ENCODE results near the gene KCTD19.

KCTD19 gene

DNA sequence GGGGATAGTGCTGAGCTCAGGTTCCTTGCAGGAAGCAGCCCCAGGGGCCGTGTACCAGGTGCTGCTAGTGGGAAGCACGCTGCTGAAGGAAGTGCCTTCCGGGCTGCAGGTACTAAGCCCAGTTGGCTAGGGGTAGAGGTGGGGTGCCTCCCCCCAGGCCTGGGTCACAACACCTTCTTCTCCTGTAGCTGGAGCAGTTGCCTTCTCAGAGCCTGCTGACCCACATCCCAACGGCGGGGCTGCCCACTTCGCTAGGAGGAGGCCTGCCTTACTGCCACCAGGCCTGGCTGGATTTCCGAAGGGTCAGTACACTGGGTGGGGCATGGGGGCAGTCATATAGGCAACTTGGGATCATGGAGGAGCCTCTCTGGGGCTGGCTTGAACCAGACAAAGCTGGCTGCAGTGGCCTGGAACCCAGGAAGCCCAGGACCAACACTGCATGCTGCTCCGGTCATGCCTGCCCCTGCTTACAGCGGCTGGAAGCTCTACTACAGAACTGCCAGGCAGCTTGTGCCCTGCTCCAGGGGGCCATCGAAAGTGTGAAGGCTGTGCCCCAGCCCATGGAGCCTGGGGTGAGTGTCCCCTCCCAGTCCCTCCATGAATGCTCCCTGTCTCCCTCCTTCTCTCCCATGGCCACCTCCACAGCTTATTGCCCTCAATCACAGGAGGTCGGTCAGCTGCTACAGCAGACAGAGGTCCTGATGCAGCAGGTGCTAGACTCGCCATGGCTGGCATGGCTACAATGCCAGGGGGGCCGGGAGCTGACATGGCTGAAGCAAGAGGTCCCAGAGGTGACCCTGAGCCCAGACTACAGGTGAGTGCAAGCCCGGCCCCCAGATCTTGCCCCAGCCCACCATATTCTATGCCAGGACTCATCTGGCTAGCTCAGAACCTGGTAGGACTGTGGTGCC is 44.8 kb downstream of the KCTD19 start:
- H3K36me3 ChIP-seq (ENCODE audit: control insufficient read depth, insufficient read depth, low read length, severe bottlenecking): peaks cover 15% of the 10 kb centered on the region
- H3K9ac ChIP-seq (ENCODE audit: low read length): no peak overlapping the region
- no peaks in the 10 kb centered on the region for H3K27me3 ChIP-seq (replicated peaks; ENCODE audit: control insufficient read depth, insufficient read depth, low read length)
- H3K4me3 ChIP-seq (ENCODE audit: low read length): no peak overlapping the region
- H3K9me3 ChIP-seq (ENCODE audit: control insufficient read depth, low read length): no peaks in the 10 kb centered on the region
- DNase-seq (ENCODE audit: low read depth): no peak
- H3K4me1 ChIP-seq (ENCODE audit: control insufficient read depth, insufficient read depth, low read length): peaks cover 26% of the 10 kb centered on the region

DNA sequence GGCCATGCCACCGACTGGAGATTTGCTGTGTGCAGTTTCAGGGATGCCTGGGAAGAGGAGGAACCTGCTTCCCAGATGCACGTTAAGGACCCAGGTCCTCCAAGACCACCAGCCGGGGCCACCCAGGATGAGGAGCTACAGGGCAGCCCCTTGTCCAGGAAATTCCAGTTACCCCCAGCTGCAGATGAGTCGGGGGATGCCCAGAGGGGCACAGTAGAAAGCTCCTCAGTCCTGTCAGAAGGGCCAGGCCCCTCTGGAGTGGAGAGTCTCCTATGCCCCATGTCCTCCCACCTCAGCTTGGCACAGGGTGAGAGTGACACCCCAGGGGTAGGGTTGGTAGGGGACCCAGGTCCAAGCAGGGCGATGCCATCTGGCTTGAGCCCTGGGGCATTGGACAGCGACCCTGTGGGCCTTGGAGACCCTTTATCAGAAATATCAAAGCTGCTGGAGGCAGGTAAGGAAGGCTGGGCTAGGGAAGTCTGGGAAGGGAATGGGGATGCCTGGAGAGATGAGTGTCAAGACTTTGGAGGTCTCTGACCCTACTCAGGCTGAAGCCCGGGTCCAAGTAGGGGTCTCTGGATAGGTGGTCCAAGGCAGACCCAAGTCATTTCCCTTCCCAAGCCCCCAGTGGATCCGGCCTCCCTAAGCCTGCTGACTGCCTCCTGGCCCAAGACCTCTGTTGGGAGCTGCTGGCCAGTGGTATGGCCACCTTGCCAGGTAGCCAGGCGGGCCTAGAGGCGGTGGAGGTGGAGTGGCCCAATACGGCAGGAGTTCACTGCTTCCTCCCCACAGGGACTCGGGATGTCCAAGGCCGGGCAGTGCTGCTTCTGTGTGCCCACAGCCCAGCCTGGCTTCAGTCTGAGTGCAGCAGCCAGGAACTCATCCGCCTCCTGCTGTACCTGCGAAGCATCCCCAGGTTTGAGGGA is 46.2 kb downstream of the KCTD19 start:
- Histone ChIP-seq H3K36me3 (ENCODE audit: control insufficient read depth, insufficient read depth, low read length, severe bottlenecking) (peaks cover 18% of the 10 kb centered on the region), H3K9me3 (ENCODE audit: control insufficient read depth, low read length) (no peaks in the 10 kb centered on the region), H3K4me3 (ENCODE audit: low read length) (peak overlapping the region; percentile 67), H3K4me1 (ENCODE audit: control insufficient read depth, insufficient read depth, low read length) (peaks cover 33% of the 10 kb centered on the region), H3K27me3 (replicated peaks; ENCODE audit: control insufficient read depth, insufficient read depth, low read length) (no peaks in the 10 kb centered on the region), H3K9ac (ENCODE audit: low read length) (peak overlapping the region; percentile 40)
- DNase-seq (ENCODE audit: low read depth): no peak

DNA sequence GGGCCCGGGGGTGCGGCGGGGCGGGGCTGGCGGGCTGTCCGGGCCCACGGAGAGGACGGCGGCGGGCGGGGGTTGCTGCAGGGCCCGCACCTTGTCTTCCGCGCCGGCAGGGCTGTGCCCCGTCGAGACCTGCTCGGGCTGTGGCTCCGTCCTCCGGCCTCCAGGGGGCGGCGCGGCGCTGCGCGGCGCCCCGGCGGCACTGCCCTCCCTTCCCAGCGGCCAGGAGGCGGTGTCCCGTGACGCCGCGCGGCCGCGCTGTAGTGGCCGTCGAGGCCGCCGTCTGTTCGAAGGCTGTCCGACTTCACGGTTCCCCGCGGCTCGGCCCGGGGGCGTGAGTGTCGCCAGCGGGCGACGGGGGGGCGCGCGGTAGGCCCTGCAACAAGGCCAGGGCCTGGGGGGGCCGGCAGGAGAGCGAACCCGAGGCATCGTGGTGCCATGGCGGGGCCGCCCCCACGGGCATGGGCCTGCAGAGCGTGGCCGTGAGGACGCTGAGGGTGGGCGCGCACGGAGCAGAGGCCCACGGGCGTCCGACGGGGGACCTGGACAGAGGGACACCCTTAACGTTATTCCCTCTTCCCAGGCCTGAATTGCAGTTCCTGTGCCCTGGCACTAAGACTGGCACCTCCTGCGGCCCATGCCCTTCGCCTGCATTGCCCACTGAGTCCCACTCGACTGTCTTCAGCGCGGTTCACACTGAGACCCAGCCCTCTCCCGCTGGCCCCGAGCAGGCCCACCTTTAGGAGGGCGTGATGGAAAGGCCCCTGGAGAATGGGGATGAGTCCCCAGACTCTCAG is 47.0 kb downstream of the KCTD19 start, which contains the start of gene PLEKHG4:
PLEKHG4 (plus strand) TSS at position 237 of the 794 bp plus-strand sequence; CDS start at position 750, 513 bp downstream.
- Histone ChIP-seq H3K4me1 (ENCODE audit: control insufficient read depth, insufficient read depth, low read length) (peaks cover 33% of the 10 kb centered on the region), H3K4me3 (ENCODE audit: low read length) (peak within 1 kb of the TSS; percentile 85), H3K27me3 (replicated peaks; ENCODE audit: control insufficient read depth, insufficient read depth, low read length) (no peaks in the 10 kb centered on the region), H3K9ac (ENCODE audit: low read length) (peak within 1 kb of the TSS; percentile 91), H3K9me3 (ENCODE audit: control insufficient read depth, low read length) (no peaks in the 10 kb centered on the region), H3K36me3 (ENCODE audit: control insufficient read depth, insufficient read depth, low read length, severe bottlenecking) (peaks cover 19% of the 10 kb centered on the region)
- peak; percentile 77 for DNase-seq (ENCODE audit: low read depth)

DNA sequence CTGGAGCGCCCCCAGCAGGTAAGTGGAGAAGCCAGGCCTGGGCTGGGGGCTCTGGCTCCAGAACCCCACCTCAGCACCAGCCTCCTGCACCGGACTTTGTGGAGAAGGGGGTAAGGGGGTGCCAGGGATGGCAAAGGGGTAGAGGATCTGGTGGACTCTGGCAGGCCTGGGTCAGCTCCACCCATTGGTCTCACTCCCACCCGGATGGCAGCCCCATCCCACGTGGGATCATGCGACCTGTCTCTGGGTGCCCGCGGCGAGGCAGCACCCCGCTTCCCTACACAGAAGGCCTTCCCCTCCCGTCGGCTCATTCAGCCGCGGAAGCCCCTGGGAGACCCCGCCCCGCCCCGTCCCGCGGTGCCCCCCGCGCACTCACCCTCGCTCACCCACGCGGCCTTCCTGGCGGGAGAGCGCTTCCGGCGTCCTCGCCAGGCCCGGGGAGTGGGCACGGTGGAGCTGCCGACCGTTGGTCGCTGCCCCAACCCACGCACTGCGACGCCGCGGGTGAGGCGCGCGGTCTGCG is 47.7 kb downstream of the KCTD19 start:
- Histone ChIP-seq H3K27me3 (replicated peaks; ENCODE audit: control insufficient read depth, insufficient read depth, low read length) (no peaks in the 10 kb centered on the region), H3K9ac (ENCODE audit: low read length) (peak overlapping the region; percentile 91)

DNA sequence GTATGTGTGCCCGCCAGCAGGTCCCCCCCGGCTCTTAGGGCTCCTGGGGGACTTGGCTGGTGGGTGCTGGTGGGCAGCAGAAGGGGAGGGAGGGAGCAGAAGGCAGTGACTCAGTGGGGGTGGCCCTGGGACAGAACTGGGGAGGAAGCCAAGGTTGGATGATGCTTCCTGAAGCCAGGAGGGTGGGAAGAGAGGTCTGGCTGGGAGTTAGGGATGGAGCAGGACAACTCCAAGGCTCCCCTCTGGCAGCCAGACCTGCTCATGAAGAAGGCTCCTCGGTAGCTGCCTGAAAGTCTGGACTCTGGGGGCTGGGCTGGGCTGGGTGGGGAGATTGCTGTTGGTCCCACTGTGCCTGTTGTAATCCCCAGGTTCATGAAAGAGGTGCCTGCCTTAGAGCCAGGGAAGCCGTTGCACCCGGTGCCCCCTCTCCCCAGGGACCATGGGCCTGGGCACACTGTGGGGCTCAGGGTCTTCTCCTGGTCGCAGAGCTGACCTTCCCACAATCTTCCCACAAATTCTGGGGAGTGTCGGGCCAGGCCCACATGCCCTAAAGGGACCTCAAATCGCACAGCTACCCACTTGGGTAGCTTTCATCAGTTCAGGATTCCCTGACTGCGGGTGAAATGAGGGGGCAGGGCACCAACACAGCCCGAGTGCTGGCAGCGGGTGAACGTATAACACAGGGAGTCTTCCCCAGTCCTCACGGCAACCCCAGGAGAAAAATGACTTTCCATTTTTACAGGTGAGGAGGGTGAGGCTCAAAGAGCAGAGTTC is 48.4 kb downstream of the KCTD19 start:
- Histone ChIP-seq H3K4me3 (ENCODE audit: low read length) (peak overlapping the region; percentile 85), H3K9ac (ENCODE audit: low read length) (peak overlapping the region; percentile 91), H3K4me1 (ENCODE audit: control insufficient read depth, insufficient read depth, low read length) (peaks cover 33% of the 10 kb centered on the region), H3K9me3 (ENCODE audit: control insufficient read depth, low read length) (no peaks in the 10 kb centered on the region), H3K27me3 (replicated peaks; ENCODE audit: control insufficient read depth, insufficient read depth, low read length) (no peaks in the 10 kb centered on the region), H3K36me3 (ENCODE audit: control insufficient read depth, insufficient read depth, low read length, severe bottlenecking) (peaks cover 18% of the 10 kb centered on the region)
- DNase-seq (ENCODE audit: low read depth): peak; percentile 67

More for the DNA sequence above, 47.7 kb downstream of the KCTD19 start:
- Histone ChIP-seq H3K9me3 (ENCODE audit: control insufficient read depth, low read length) (no peaks in the 10 kb centered on the region), H3K4me3 (ENCODE audit: low read length) (peak overlapping the region; percentile 85), H3K4me1 (ENCODE audit: control insufficient read depth, insufficient read depth, low read length) (peaks cover 33% of the 10 kb centered on the region), H3K36me3 (ENCODE audit: control insufficient read depth, insufficient read depth, low read length, severe bottlenecking) (peaks cover 19% of the 10 kb centered on the region)
- no peak for DNase-seq (ENCODE audit: low read depth)

DNA sequence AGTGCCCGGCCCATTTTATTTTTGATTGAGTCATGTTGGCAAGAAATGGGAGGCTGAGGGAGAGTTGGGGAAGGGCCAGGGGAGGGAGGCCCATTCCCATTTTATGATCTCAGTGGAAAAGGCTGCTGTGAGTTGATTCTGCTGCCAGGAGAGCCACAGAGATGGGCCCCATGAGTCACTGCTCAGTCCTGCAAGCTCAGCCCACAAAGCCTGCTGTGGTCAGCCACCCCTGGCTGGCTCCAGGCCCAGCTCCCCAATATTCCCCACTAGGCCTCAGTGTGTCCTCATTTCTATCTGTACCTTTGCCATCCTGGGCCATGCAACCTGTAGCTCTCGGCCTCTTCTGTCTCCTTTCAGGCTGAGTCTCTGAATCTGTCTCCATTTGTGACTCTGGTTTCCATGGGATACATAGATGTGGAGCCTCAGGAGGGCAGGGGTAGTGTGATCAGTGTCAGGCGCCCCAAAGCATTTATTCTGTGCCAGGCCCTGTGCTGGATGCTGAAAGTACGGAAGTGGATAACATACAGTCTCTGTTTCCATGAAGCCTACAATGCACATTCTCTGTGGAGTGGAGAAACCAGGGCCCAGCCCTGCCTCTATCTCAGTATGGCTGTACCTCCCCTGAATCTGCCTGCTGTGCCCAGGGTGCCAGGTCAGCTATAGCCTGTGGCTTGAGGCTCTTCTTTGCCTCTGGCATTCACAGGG is 49.1 kb downstream of the KCTD19 start:
- Histone ChIP-seq H3K4me1 (ENCODE audit: control insufficient read depth, insufficient read depth, low read length) (peaks cover 33% of the 10 kb centered on the region), H3K9ac (ENCODE audit: low read length) (peak overlapping the region; percentile 91), H3K9me3 (ENCODE audit: control insufficient read depth, low read length) (no peaks in the 10 kb centered on the region), H3K36me3 (ENCODE audit: control insufficient read depth, insufficient read depth, low read length, severe bottlenecking) (peaks cover 12% of the 10 kb centered on the region), H3K27me3 (replicated peaks; ENCODE audit: control insufficient read depth, insufficient read depth, low read length) (no peaks in the 10 kb centered on the region), H3K4me3 (ENCODE audit: low read length) (peak overlapping the region; percentile 85)
- DNase-seq (ENCODE audit: low read depth): peak; percentile 98

DNA sequence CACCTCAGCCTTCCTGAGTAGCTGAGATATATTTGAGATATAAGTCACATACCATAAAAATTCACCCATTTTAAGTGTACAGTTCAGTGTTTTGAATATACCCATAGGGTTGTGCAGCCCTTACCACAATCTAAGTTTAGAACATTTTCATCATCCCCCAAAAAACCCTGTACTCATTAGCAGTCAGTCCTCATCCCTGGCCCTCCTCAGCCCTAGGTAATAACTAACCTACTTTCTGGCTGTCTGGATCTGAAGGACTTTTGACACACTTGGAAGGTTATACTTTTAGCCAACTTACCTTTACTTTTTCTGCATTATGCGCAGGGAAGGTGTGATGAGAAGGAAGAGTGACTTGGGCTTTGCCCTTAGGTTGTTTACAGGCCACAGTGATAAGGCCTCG is 51.2 kb downstream of the KCTD19 start:
- Histone ChIP-seq H3K36me3 (ENCODE audit: control insufficient read depth, insufficient read depth, low read length, severe bottlenecking) (peaks cover 9% of the 10 kb centered on the region), H3K9me3 (ENCODE audit: control insufficient read depth, low read length) (no peaks in the 10 kb centered on the region), H3K27me3 (replicated peaks; ENCODE audit: control insufficient read depth, insufficient read depth, low read length) (no peaks in the 10 kb centered on the region), H3K4me1 (ENCODE audit: control insufficient read depth, insufficient read depth, low read length) (peaks cover 33% of the 10 kb centered on the region), H3K9ac (ENCODE audit: low read length) (no peak overlapping the region), H3K4me3 (ENCODE audit: low read length) (no peak overlapping the region)
- DNase-seq (ENCODE audit: low read depth): no peak

DNA sequence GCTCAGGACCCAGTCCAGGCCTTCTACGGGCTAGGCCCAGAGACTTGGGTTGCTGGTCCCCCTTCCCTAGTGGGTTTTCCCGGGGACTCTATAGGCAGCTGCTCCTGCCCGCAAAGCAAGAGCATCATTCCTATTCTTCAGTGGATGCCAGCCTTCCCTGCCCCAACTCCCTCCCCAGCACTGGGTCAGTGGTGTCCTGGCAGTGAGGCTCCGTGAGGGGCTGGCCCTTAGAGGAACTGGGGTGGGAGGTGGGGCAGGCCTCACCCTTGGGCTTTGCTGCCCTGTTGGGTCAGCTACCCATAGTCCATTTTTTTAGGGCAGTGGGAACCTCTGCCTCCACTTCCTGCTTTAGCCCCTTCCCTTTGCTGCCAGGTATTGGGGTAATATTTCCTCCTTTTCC is 55.1 kb downstream of the KCTD19 start:
- Histone ChIP-seq H3K4me1 (ENCODE audit: control insufficient read depth, insufficient read depth, low read length) (peaks cover 26% of the 10 kb centered on the region), H3K9me3 (ENCODE audit: control insufficient read depth, low read length) (no peaks in the 10 kb centered on the region), H3K27me3 (replicated peaks; ENCODE audit: control insufficient read depth, insufficient read depth, low read length) (no peaks in the 10 kb centered on the region), H3K36me3 (ENCODE audit: control insufficient read depth, insufficient read depth, low read length, severe bottlenecking) (peaks cover 9% of the 10 kb centered on the region), H3K4me3 (ENCODE audit: low read length) (no peak overlapping the region), H3K9ac (ENCODE audit: low read length) (no peak overlapping the region)
- no peak for DNase-seq (ENCODE audit: low read depth)

DNA sequence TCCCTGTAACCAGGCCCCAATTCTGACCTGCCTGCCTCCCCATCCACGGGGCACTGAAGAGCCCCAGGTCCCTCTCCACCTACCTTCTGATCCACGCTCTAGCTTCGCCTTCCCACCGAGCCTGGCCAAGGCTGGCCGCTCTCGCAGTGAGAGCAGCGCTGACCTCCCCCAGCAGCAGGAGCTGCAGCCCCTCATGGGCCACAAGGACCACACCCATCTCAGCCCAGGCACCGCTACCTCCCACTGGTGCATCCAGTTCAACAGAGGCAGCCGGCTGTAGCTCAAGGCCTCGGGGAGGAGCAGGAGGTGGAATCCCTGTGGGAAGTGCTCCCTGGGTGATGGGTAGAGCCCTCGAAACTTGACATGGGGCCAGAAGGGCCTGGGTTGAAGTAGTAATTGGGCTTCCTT is 55.6 kb downstream of the KCTD19 start:
- Histone ChIP-seq H3K9ac (ENCODE audit: low read length) (no peak overlapping the region), H3K27me3 (replicated peaks; ENCODE audit: control insufficient read depth, insufficient read depth, low read length) (no peaks in the 10 kb centered on the region), H3K4me3 (ENCODE audit: low read length) (no peak overlapping the region), H3K4me1 (ENCODE audit: control insufficient read depth, insufficient read depth, low read length) (peaks cover 23% of the 10 kb centered on the region), H3K9me3 (ENCODE audit: control insufficient read depth, low read length) (no peaks in the 10 kb centered on the region), H3K36me3 (ENCODE audit: control insufficient read depth, insufficient read depth, low read length, severe bottlenecking) (peaks cover 4% of the 10 kb centered on the region)
- DNase-seq (ENCODE audit: low read depth): no peak
